ENCODE results near the gene ZBTB42.
"Not testable (repeated sequence)": the region's sequence is repeated elsewhere in the genome, so short reads cannot be mapped to it uniquely, and the experiment has no call there.

ZBTB42 gene

GRCh38 chr14:104797115-104798044 lies 3.5 kb upstream of the ZBTB42 start:
- no peak for DNase-seq

- DNase-seq: no peak
Observed at GRCh38 chr14:104798300-104799243, 2.3 kb upstream of the ZBTB42 start.

- peak; percentile 31 for DNase-seq
Observed at GRCh38 chr14:104799244-104800014, 1.5 kb upstream of the ZBTB42 start.

GRCh38 chr14:104800015-104800770 lies 708 bp upstream of the ZBTB42 start:
- no peak for DNase-seq

GRCh38 chr14:104801520-104802393 lies 856 bp downstream of the ZBTB42 start:
- no peak for DNase-seq

GRCh38 chr14:104802394-104803184 lies 1.7 kb downstream of the ZBTB42 start:
- no peak for DNase-seq

GRCh38 chr14:104803280-104803911 lies 2.5 kb downstream of the ZBTB42 start:
- no peak for DNase-seq

GRCh38 chr14:104803912-104804410 lies 3.1 kb downstream of the ZBTB42 start:
- no peak for DNase-seq

- DNase-seq: no peak
Observed at GRCh38 chr14:104804481-104805325, 3.8 kb downstream of the ZBTB42 start.

GRCh38 chr14:104805326-104805678 lies 4.4 kb downstream of the ZBTB42 start:
- peak; percentile 32 for DNase-seq

- no peak for DNase-seq
Observed at GRCh38 chr14:104805941-104806624, 5.2 kb downstream of the ZBTB42 start.

GRCh38 chr14:104806625-104807465 lies 5.9 kb downstream of the ZBTB42 start:
- no peak for DNase-seq

- no peak for DNase-seq
Observed at GRCh38 chr14:104808456-104808855, 7.6 kb downstream of the ZBTB42 start.

- DNase-seq: no peak
Observed at GRCh38 chr14:104810316-104810715, 9.4 kb downstream of the ZBTB42 start.

- DNase-seq: no peak
Observed at GRCh38 chr14:104813286-104813685, 12.4 kb downstream of the ZBTB42 start.

GRCh38 chr14:104814701-104815100 lies 13.8 kb downstream of the ZBTB42 start:
- DNase-seq: not testable (repeated sequence)

- DNase-seq: no peak
Observed at GRCh38 chr14:104816616-104816884, 15.6 kb downstream of the ZBTB42 start.

Data from NCI-H1694 treated with DMSO at 0.1 percent for 48 hours (cell line).